Keratinocyte (primary cell): ENCODE results near the gene FAM174B.

ENCODE experiments used
- CTCF ChIP-seq, 3 experiments: IDR thresholded peaks in 1 of 3; conservative IDR thresholded peaks in 1 of 3; optimal IDR thresholded peaks in 1 of 3; 2 replicates in 2 of 3; 3 replicates in 1 of 3; pipeline versions ENCODE3 to v1.5.1; 2011; ENCODE audit warnings: low read length in 3 of 3, mild to moderate bottlenecking in 3 of 3, moderate library complexity in 2 of 3, control low read depth in 1 of 3, inconsistent platforms in 1 of 3; ENCODE audit not compliant: insufficient read depth in 2 of 3; ENCODE audit errors: extremely low read depth in 1 of 3
- EZH2 ChIP-seq: IDR thresholded peaks from one replicate; pipeline ENCODE4 v1.6.1; 2012; ENCODE audit warnings: inconsistent platforms, mild to moderate bottlenecking, low read length, moderate library complexity

GRCh38 chr15:92621972-92622533 is 33.5 kb downstream of the FAM174B start:
- TF ChIP-seq CTCF (optimal IDR thresholded peaks at IDR 0.05 in 1 of 3, IDR thresholded peaks at IDR 0.05 in 1 of 3, conservative IDR thresholded peaks at IDR 0.05 in 1 of 3; ENCODE audit: extremely low read depth in 1 of 3, insufficient read depth in 2 of 3, low read length in 3 of 3) (no peak), EZH2 (no peak)
